Suppressor macrophage treated with lipopolysaccharide for 1 hour (primary cell): ENCODE results near the gene KLHDC8A.
"Not testable (repeated sequence)": the region's sequence is repeated elsewhere in the genome, so short reads cannot be mapped to it uniquely, and the experiment has no call there.

Experiments used
- DNase-seq, 3 donors: peaks; one replicate each; pipeline ENCODE4 v3.0.0-alpha.2; 2020 to 2022

KLHDC8A gene

DNA sequence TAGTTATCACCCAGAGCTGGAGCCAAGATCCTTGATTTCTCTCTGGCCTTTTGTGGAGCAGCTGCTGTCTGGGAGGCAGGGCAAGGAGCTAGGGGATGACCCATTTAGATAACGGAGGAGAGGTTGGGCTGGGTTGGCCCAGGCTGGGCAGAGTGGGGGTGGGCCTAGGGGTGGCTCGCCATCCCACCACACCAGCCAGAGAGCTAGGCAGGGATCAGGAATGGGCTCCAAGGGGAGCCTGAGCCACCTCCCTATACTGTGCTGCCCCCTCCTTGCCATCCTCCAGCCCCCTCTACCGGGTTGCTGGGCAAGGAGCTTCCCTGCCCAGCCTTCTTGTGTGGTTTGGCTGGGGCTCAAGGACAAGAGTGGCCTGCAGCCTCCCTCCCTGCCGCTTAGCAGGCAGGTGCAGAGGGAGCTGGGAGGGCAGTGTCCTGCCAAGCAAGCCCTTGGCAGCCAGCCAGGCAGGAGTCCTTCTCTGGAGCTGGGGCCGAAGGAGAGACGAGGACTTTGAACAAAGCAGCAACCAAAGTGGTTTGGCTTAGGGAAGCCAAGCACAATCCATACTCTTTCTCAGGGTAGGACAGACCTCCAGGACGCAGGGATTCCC, 39.3 kb downstream of the KLHDC8A start:
- no peak for DNase-seq

DNA sequence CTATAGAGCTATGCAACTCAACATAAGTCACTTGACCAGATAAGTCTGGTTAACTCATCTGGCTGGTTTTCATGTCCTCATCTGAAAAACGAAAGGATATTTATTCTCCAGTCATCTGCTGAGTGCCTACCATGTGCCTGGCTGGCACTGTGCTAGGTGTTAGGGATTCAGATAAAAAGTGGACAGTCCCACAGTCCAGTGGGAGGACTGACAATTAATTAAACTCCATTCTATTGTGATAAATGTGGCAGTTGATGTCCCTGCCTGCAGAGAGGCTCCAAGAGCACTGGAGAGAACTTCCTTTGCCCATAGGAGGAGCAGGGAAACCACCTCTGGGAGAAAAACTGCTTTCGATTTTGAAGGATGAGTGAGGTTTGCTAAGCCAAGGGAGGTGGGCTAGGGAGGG, 40.6 kb downstream of the KLHDC8A start:
- peak in 2 of 3 donors; percentile 51 to 62 for DNase-seq

DNA sequence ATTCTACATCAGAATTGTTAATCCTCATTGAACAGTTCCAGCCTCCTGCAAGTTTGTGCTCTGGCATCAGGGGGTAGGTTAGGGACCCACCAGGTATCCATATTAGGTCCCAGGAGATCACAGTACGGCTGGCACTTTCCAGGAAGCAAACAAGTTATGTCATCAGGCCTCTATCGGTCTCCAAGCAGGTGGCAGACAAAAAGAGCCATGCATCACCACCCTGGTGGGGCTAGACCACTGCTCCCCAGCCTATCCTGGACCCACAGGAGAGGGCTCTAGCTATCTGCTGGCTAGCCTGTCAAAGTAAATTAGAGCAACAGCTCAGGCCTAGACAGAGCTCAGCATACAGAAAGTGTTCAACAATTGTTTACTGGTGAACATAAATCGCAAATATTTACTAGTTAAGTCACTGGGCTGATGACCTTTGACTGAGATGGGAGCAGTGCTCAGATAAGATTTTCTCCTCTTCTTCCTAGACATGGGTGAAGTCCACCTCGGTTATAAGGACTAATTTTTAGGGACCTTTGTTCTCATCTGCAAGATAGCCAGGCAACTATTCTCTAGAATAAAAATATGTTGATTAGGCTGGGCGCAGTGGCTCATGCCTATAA, 41.6 kb downstream of the KLHDC8A start:
- no peak for DNase-seq

DNA sequence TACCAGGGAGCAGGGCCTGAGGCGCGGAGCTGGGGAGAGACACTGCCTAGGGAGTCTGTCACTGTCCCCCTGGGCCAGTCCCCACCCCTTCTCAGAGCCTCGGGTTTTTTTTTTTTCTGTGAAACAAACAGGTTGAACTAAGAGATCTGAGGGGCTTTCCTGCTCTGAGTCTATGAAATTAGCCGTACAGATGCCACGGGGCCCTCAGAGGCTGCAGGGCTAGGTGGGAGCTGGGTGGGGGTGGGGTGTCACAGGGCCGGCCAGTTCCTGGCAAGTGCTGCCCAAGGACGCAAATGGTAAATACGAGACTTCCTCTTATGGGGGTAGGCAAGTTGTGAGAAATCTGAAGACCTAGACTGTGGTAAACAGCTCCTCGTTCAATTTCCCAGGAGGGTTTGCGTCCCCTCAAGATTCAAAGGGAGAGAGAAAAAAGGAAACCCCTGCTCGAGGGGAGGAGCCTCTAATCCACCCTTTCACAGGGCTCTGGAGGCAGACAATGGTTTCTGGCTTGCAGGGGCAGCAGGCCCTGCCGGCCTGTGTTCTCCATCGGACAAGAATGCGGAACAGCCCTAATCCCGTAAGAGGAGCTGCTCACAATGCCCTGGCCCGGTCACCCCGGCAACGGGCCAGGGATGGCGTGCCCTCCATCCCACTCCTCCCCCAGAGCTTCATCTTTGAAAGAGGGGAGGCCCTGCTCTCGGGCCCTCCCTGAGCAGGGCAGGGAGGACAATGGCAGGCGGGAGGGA, 43.0 kb downstream of the KLHDC8A start:
- peak; percentile 58 to 70 (median 67) for DNase-seq

DNA sequence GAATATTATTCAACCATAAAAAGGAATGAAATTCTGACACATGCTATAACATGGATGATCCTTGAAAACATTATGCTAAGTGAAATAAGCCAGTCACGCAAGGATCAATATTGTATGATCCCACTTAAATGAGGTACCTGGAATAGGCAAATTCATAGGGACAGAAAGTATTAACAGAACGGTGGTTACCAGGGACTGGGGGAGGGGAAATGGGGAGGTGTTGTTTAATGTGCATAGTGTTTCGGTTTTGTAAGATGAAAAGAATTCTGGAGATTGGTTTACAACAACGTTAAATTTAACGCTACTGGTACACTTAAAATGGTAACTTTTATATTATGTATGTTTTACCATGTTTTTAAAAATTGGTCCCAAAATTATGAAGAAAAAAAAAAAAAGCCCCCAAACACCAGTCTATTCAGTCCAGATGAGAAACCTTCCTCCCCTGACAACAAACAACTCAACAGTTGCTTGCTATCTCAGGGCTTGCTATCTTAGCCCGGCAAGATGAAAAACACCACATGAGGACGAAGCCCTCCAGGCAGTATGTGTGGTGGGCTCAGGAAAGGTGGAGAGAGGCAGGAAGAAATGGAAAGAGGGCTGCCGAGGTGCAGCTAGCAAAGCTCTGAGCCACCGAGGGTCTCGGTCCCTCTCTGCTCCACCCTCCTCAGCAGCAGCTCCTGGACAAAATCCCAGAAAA, 43.7 kb downstream of the KLHDC8A start:
- DNase-seq = no peak

DNA sequence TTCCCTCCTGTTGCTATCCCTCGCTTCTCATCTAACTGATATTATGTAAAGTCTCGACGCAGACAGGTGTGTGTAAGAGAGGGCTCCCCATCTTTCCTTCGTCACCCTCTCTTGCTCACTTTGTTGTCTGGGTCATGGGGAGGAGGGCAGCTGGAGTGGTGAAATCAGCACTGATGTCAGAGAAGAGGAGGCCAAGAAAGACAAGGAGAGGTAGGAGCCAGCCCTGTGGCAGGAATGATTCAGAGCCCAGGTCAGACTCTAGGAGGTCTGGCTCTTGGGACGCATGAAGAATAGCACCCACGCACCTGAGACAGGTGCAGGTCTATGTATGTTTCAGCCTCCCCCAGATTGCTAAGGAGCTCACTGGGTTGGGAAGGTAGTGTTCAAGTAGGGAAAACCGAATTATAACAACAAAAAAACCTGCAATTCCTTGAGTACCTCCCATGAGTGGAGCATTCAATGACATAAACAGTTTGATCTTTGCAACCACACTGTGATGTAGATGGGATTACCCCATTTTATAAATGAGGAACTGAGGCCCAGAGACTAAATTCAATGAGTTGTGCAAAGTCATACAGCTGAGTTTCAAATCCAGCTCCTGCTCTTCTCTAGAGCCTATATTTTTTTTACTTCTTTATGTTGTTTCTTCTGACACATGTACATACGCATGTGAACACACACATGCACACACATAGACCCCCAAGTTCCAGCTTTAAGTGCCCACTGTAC, 45.6 kb downstream of the KLHDC8A start:
- DNase-seq = peak; percentile 70 to 89 (median 87)

DNA sequence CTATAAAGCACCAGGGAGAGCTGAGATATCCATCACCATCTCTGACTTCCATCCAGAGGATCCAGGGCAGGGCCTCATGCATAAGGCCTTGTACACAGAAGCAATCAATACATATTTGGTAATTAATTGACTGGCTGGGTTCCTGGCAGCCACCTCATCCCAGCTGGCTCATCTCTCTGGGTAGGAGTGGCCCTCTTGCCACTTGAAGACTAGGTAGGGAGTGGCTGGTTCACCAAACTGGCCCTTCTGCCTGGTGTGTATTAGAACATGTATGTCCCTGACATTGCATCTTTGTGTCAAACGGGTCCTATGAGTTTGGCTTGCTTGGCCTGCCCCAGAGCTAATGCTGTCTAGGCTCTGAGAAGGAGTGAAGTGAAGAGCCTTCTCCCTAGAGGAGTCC, 47.0 kb downstream of the KLHDC8A start:
- DNase-seq = no peak

DNA sequence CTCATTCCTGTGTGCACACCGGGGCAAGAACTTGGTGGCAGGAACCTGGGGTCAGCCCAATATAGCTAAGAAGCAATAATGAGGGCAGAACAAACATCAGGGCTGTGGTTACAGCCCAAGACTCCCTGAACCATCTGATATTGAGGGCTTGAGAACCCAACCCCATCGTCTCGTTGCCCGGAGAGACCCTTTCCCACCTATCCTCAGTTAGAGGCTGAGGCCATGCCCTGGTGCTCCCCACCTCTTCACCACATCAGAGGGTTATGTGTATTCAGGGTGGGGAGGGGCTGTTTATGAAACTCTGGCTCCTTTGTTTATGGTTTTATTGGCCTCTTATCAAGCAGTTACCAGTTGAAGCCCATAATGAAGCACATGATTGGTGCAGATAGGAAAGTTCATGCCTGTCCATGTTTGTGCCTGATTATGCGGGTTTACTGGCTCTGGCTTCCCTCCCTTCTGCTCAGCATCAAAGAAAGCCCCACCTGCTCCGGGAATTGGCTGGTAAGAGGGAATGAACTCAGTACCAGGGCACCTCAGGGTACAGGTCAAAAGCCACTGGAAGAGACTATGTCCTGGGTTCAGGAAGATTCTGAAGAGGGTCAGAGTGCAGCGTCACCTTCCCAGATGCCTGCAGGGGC, 49.7 kb downstream of the KLHDC8A start:
- DNase-seq = no peak

DNA sequence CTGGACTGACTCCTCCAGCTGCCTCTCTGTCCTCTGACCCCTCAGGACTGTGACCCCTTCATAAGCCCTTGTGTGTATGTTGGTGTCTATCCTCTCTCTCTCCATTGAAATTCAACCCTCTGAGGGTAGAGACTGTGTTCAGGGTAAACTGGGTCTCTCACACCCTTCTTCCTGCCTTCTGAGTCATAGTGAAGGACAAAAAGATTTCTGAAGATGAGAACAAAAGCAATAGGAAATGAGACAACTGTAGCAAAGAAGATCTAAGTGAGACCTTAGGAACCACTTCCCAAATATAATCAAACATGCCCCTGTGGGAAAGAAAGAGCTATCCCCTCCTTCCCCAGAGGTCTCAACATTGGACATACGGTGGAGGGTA, 52.0 kb downstream of the KLHDC8A start:
- no peak for DNase-seq

DNA sequence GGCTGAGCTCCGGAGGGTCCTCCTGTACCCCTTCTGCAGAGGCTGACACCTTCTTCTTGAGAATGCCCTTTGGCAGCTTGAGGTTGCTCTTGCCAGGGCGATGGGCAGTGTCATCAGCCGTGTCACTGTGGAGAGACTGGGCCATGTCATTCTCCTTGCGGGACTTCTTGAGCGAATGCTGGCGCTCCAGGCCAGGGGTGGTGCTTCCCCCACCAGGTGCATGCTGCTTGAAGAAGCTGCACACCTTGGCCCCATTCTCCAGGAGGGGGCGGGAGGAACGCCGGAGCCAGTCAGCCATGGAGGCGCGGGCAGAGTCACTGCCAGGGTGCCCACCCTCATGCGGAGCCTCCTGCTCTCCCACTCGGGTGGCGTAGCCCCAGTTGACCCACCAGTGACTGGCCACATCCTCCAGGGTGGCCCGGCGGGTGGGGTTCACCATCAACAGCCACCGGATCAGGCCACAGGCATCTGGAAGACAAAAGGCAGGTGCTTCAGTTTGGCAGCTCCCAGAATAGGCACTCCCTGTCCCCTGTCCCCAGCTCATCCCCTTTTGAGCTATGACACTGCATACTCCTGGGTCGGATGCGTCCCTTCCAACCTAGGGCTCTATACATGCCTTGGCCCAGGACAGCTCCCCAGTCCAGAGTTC, 52.6 kb downstream of the KLHDC8A start:
- no peak for DNase-seq

DNA sequence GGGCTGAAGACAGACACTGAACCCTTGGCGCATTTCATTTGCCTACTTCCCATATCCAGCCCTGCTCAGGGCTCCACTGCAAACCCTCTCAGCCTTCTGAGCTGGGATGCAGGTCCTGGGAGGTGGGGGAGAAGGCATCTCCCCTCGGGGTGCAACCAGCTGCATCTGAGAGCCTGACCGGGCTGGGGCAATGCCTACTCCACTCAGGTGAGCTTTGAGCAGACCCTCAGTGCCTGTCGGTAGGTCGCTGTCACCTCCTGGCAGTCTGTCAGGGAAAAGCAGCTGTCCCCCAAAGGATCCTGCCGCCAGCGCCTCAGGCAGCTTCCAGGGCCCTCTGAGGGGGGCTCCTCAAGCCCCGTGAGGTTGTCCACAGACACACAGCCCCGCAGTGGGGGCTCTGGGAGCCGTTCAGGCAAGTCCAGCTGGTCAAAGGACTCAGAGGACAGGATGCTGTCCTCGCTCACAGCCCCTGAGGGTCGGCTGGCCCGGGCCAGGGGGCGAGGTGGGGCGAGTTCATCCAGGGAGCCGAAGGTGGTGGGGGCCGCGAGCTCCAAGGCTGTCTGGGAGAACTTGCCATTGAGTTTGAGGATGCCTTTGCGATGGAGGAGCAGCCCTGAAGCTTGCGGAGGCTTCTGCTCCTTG, 53.4 kb downstream of the KLHDC8A start:
- no peak for DNase-seq

DNA sequence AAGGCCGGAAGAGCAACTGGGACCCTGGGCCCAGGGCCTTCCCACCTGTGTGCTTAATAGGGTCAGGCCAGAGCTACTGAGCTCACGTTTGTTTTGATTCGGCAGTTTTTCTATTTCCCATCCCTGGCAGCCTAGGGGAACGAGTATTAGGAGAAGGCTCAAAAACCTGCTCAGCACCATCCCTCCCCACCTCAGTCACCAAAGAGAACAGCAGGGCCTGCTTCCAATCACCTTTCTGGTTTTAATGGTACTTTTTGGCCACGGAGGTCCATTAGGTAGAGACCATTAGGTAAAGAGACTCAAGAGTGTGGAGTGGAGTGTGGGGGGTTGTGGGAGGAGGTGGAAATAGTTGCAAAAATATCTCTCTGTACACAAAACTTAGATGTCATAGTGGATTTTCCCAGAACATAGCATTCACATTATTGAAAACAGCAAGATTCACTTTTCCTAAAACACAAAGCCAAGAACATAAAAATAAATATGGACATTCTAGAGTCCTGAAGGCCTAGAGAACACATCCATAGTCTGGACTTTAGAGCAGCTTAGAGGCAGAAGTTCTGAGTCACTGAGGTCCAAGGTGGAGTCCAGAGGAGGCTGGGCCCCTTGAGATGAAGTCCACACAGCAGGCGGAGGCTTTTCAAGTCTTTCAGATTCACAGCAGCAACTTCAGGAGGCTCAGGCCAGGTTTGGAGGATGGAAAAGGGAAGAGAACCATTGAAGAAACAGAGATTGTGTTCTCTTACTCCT, 54.7 kb downstream of the KLHDC8A start:
- DNase-seq = no peak

DNA sequence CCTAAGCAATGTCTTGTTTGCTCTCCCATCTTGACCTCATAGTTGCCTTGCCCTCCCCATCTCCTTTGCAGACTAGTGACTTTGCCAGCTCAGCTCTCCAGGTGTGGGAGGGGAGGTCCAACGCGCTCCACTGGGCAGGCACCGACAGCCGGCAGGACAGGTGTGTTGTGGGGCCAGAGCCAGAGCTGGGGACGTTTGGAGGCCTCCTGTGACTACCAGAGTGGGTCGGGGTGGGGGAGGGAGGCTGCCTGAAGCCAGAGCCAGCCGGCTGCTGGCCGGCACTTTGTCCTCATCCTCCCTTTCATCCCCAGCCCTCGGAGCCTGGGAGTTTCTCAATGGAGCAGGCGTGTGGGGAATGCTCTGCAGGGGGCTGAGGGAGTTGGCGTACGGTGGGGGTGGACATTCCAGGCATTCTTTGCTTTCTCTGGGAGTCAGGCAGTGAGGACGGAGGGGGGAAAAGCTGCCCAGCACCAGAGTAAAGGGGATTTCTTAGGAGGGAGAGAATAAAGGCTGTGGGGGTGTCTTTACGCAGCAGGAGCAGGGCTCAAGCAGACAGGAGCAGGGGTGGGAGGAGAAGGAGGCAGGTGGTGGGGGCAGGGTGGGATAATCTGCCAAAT, 55.4 kb downstream of the KLHDC8A start:
- DNase-seq = no peak

DNA sequence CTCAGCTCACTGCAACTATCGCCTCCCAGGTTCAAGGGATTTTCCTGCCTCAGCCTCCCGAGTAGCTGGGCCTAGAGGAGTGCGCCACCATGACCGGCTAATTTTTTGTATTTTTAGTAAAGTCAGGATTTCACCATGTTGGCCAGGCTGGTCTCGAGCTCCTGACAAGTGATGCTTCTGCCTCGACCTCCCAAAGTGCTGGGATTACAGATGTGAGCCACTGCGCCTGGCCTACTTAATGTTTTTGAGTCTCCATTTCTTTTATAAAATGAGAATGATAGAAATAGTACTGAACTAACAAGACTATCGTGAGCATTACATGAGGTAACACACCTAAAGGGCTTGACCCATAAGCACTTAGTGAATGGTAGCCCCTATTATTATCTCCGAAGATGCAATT, 56.6 kb downstream of the KLHDC8A start:
- DNase-seq = no peak

DNA sequence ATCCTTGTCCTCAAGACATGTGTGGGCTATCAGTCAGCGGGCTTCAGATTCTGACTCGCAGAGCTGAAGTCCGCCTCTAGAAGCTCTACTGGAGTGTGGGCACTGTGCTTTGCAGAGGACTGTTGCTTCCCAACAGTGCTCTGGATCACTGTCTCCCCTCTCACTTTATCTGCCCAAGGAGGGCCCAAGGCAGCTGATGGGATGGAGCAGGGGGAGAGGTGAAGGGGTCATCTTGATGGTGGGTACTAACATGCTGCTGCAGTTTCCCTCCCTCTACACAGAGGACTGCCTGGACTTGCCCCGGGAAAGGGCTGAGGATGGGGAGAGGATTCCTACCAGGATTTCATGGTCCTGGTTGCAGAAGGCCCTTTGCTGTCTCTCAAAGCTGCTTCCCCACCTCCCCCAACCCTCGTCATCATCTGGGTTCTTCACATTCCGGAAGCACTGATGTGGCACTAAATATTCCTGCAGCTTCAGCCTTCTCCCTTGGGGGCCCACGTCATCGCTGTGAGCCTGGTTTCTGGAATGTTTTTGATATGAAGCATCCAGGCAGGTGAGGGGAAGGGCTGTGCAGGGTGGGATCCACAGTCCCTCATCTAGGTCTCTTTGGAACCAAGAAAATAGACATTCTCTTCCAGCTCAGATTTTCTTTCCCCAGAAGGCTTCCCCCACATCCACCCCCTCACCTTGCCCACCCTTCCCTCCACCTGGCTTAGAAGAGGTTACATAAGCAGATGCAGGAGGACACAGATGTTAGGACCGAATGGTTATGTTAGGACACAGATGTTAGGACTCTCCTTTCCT, 58.3 kb downstream of the KLHDC8A start:
- DNase-seq = no peak

DNA sequence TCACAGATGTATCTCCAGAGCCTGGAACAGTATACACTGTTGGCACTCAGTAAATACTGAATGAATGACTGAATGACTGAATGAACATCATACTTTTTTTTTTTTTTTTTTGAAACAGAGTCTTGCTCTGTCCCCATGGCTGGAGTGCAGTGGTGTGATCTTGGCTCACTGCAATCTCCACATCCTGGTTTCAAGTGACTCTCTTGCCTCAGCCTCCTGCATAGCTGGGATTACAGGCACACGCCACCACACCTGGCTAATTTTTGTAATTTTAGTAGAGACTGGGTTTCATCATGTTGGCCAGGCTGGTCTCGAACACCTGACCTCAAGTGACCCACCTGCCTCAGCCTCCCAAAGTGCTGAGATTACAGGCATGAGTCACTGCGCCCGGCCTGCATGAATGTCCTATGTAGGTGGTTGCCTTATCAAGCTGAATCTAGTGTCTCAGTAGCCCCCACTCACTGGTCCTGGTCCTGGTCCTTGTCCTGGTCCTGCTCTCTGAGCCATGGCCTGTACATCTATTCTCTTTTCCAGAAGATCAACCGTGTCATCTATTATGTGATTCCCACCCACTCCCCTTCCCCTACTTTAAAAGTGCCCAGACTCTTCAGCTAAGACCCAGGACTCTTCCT, 59.1 kb downstream of the KLHDC8A start:
- DNase-seq = not testable (repeated sequence)

DNA sequence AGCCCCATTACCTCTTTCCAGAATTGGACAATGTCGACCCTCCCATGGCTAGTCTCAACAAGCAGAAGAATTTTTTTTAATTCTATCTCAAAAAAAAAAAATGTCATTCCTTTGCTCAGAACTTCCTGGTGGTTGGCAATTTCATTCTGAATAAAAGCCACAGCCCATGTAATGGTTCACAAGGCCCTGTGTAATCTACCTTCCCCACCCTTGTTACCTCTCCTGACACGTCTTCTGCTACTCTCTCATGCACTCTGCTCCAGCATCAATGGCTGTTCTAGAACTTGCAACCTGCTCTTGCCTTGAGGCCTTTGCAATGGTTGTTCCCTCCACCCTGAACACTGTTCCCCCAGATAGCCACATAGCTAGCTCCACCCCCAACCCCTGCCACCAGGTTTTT, 60.6 kb downstream of the KLHDC8A start:
- no peak for DNase-seq

DNA sequence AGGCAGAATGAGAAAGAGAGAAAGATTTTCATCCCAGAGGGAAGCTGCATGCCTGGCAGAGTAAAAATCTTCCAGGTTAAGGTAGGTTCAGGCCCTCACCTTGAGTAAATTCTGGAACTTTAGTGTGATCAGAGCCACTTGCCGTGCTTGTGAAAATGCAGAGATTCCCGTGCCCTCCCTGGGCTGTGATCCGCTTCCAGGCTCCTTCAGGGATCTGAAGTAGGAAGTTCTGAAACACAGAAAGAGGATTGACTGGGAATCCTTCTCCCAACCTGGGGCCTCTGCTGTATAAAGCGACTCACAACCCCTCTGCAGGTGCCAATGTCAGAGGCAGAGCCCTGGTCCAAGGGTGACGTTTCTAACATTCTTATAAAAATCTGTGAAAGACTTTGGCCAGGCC, 61.8 kb downstream of the KLHDC8A start:
- DNase-seq = no peak
